HG02588 (cell line): ENCODE data around the gene ZNF425.
"Not testable (repeated sequence)": the region's sequence is repeated elsewhere in the genome, so short reads cannot be mapped to it uniquely, and the experiment has no call there.

Experiments used
- ATAC-seq: cut with Tn5 transposase; IDR thresholded peaks from one replicate; pipeline ENCODE4 v1.9.1; 2021; ENCODE audit warnings: mild to moderate bottlenecking, moderate library complexity; ENCODE audit not compliant: unreplicated experiment

Gene ZNF425

DNA sequence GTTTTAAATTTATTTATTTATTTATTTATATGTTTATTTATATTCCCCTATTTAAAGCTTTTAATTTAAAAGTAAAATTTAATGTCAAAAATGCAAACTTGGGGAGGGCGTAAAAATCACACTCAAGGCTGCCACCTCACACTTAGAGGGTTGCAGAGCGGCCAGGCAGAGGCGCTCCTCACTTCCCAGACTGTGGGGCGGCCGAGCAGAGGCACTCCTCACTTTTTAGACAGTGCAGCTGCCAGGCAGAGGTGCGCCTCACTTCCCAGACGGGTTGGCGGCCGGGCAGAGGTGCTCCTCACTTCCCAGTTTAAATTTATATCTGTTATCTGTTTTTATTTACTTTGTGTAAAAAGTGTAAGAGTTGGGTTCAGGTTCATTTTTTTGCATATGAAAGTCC lies 10.0 kb upstream of the ZNF425 start:
- ATAC-seq: no peak

- ATAC-seq: no peak
Measured at GRCh38 chr7:149133028-149133710, 7.0 kb upstream of the ZNF425 start.

- ATAC-seq: no peak
Measured at GRCh38 chr7:149130572-149131198, 4.6 kb upstream of the ZNF425 start.

GRCh38 chr7:149126662-149127266 lies 640 bp upstream of the ZNF425 start:
- ATAC-seq: peak; percentile 44

GRCh38 chr7:149125189-149125862 lies 798 bp downstream of the ZNF425 start:
- no peak for ATAC-seq

- ATAC-seq: no peak
Measured at GRCh38 chr7:149109969-149110368, 16.2 kb downstream of the ZNF425 start.

DNA sequence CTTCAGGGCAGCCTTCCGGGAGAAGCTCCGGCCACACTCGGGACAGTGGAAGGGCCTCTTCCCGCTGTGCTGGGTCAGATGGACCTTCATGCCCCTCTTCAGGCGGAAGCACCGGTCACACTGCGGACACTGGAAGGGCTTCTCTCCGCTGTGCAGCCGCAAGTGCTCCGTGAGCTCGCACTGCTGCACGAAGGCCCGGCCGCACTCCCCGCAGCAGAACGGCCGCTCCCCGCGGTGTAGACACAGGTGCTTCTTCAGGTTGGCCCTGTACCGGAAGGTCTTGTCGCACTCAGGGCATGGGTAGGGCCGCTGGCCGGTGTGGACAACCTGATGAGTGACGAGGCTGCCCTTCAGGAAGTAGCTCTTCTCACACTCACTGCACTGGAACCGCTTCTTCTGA lies 21.4 kb downstream of the ZNF425 start:
- no peak for ATAC-seq

GRCh38 chr7:149104214-149104613 lies 21.9 kb downstream of the ZNF425 start:
- ATAC-seq: no peak

- ATAC-seq: no peak
Measured at GRCh38 chr7:149103424-149103823, 22.7 kb downstream of the ZNF425 start.

- no peak for ATAC-seq
Measured at GRCh38 chr7:149102666-149103065, 23.5 kb downstream of the ZNF425 start.

- ATAC-seq: no peak
Measured at GRCh38 chr7:149100821-149101220, 25.3 kb downstream of the ZNF425 start.

DNA sequence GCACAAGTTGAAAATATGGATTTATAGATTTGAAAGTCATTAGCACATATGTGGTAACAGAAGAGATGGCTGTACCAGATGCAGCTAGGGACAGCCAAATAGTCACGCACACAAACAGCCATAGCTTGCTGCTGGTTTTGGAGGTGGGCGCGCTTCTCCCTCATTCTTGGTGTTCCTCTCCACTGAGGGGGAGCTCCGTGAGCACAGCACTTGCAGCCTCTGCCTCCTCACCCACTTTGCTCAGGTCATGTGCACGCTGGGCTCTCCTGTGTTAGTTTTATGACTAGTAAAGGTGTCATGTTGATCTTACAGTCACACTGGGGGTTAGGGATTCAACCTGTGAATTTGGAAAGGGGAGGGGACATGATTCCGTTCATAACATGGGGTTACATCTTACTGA lies 27.1 kb downstream of the ZNF425 start:
- no peak for ATAC-seq

DNA sequence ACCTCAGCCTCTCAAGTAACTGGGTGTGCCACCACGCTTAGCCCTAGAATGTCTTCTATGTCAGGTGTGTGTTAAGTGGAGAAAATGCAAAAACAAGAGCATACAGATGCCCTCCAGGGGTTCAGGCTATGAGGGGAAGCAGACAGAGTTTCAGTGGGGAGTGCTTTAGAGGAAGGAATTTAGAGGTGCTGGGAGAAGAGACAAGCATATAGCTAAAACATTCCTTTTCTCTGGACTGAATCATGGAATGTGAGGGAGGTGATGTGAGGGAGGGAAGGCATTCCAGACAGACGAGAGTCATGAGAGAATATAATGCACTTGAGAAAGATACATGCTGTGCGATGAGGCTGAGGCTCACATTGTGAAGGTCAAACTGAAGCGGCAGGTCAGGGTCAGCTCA lies 29.0 kb downstream of the ZNF425 start:
- ATAC-seq: no peak

DNA sequence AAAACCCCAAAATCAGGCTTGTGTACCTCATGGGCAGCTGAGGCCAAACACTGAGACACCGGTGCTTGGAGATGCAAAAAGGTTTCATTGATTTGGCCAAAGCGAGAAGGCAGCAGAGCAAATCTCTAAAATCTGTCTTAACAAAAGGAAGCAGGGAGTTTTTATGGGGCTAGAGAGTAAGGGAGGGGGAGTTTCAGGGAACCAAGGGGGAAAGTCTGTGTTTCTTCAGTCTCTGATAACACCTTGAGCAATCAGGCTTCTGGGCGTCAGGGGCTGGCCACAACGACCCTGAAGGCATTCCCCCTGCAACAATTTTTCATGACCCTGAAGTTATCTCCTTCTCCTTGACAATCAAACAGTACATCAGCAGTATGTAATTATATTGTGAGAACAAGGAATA lies 32.9 kb downstream of the ZNF425 start:
- ATAC-seq: no peak

GRCh38 chr7:149092244-149092643 lies 33.9 kb downstream of the ZNF425 start:
- ATAC-seq: not testable (repeated sequence)

DNA sequence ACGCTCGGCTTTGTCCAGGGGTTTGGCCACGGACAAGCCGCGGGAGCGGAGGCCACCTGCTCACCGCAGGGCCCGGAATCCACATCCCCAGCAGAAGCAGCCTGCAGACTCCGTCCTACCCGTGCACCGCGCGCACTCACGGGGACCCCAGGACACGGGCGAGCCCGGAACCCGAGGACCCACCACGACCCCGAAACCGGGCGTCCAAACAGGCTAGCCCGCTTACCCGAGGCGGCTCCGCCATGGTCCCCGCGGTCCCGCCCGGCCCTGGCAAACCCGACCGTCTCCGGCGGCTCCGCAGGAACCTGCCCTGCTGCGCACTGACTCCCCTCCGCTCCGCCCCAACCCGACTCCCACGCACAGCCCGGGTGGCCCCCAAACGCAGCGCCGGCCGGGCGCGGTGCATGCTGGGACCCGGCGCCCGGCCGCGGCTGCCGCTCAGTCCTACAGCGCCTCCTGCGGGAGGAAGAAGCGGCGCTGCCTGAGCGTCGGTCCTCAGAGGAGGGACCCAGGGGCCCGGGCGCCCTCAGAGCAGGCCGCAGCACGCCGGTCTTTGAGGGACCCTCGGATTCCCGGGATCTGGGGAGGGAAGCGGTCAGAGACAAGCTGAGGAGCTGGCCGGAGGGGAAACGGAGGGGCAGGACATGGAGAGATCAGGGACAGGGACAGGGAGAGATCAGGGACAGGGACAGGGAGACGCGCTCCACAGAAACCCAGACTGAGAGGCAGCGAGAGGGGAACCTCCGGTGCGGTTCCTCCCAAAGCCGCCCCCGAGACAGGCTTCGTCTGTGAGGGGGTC lies 35.5 kb downstream of the ZNF425 start, which contains the start of gene ZNF786:
Gene ZNF786 (minus strand): TSS at position 322 of the 799 bp plus-strand sequence. CDS start 78 bp downstream, at position 244.
- peak; percentile 84 for ATAC-seq

GRCh38 chr7:149087376-149087775 lies 38.7 kb downstream of the ZNF425 start:
- ATAC-seq: no peak

DNA sequence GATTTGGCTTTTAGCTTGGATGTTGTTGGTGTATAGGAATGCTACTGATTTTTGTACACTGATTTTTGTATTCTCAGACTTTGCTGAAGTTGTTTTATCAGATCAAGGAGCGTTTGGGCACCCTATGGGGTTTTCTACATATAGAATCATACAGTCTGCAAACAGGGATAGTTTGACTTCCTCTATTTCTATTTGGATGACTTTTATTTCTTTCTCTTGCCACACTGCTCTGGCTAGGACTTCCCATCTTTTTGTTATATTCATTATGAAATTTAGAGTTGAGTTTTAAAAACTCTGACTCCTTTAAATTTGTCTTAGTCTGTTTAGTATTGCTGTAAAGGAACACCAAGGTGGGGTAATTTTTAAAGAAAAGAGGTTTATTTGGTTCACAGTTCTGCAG lies 40.3 kb downstream of the ZNF425 start:
- ATAC-seq: no peak

- ATAC-seq: no peak
Measured at GRCh38 chr7:149084407-149084806, 41.7 kb downstream of the ZNF425 start.

DNA sequence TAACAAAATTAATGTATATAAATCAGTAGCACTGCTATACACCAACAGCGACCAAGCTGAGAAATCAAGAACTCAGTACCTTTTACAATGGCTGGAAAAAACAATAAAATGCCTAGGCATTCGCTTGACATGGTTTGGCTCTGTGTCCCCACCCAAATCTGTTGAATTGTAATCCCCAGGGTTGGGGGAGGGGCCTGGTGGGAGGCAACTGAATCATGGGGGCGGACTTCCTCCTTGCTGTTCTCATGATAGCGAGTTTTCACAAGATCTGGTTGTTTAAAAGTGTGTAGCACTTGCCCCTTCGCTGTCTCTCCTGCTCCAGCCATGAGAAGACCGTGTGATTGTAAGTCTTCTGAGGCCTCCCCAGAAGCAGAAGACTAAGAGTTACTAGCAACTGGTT lies 44.2 kb downstream of the ZNF425 start:
- ATAC-seq: no peak

- ATAC-seq: no peak
Measured at GRCh38 chr7:149077594-149077993, 48.5 kb downstream of the ZNF425 start.
